Kidney glomerular epithelial cell (primary cell): ENCODE results near the gene CNOT6.
"Not testable (repeated sequence)": the region's sequence is repeated elsewhere in the genome, so short reads cannot be mapped to it uniquely, and the experiment has no call there.

Source experiments
- DNase-seq: peaks from one replicate; lab custom pipeline; 2025; lab: John Stamatoyannopoulos, UW

Gene CNOT6

DNA sequence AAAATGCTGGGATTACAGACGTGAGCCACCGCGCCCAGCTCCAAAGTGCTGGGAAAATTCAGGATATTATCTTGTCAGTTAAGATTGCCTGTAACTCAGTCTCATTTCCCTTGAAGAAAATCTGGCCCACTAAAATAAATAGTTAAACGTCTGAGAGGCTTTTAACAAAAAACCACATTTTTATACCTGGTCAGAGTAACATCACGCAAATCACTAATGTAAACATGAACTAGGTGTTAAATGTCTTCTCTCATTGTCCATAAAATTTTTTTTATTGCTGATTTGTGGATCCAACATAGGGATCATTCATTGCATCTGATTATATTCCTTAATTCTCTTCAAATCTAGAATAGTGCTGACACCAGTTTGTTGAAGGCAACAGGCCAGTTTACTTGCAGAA lies 22.3 kb downstream of the CNOT6 start:
- DNase-seq: no peak

DNA sequence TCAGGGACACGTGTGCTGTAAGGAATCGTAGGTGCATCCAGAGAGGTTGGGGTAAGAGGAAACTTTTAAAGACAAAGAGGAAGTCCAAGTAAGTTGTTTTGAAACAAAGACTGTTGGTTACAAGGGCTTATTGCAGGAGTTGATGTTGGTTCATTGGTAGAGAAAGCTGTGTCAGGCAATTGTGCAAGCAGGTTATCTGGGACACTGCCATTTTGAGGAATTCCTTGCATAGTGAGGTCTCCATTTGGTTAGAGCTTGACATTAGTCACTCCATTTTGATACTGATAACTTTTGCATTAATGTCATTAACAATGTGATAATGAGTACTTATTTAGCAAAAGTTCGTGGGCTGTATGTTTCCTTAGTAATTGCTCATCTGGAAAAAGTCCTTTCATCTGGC lies 24.9 kb downstream of the CNOT6 start:
- DNase-seq: no peak

DNA sequence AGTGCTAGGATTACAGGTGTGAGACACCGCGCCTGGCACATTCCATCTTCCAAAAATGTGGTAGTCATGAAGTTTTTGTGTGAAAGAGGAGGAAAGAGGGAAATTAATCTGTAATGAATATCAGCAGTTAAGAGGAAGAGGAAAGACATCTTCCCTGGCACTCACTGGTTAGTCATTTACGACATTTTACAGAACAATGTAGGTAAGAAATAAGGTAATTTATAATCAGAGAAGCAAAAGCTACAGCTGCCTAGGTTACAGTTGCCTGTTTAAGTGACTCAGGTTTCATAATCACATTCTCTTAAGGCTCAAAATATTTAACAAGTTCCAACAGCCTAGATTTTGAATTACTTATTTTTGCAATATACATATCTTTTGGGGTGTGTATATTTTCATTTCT lies 26.9 kb downstream of the CNOT6 start:
- DNase-seq: peak; percentile 10

DNA sequence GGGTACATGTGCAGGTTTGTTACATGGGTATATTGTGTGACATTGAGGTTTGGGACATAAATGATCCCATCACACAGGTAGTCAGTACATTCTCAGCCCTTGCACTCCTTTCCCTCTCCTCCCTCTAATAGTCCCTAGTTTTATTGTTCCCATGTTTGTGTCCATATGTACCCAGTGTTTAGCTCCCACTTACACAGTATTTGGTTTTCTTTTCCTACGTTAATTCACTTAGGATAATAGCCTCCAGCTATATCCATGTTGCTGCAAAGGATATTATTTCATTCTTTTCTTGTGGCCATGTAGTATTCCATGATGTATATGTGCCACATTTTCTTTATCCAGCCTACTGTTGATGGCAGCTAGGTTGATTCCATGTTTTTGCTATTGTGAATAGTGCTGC lies 27.4 kb downstream of the CNOT6 start:
- no peak for DNase-seq

DNA sequence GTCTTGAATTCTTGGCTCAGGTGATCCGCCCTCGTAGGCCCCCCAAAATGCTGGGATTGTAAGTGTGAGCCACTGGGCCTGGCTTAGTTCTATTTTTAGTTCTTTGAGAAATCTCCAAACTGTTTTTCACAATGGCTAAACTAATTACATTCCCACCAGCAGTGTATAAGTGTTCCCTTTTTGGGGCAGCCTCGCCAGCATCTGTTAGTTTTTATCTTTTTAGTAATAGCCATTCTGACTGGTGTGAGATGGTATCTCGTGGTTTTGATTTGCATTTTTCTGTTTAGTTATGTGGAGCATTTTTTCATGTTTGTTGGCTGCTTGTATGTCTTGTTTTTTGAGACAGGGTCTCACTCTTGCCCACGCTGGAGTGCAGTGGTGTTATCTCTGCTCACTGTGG lies 28.2 kb downstream of the CNOT6 start:
- DNase-seq: no peak

DNA sequence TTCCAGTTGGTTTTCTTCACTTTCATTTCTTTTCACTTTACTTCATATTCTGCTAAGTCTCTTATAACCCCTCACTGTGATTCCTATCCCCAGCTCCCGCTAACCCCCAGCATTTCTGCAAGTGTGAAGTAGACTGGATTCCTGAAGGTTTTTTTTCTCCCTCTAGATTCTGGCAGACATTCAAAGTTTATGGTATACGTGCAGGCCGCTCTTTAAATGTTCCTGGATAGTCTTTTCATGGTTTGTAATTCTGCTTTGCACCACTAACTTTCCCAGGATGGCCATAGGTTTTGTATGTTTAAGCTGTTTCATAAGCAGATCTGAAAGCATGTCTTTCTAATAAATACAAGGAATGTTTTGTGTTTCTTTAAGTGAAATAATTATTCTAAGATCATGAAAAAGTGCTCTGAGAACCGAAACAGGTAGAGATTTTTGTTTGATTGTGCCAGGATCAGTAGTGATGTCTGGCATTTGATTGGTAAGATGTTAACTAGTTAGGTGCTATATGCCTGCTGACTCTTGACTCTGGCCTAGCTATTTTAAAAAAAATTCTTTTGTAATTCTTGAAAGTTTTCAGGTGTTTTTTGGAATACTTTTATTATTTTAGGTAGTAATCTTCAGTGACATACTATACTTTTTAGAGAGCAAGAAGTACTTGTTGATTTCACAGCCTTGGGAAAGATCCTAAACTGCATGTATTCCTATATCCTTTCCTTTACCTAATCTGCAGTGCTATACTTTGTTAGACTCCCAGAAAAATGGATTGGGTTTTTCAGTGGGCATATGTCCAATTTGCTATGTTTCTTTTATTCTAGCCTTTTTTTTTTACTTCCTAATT lies 29.7 kb downstream of the CNOT6 start:
- peak; percentile 11 for DNase-seq

DNA sequence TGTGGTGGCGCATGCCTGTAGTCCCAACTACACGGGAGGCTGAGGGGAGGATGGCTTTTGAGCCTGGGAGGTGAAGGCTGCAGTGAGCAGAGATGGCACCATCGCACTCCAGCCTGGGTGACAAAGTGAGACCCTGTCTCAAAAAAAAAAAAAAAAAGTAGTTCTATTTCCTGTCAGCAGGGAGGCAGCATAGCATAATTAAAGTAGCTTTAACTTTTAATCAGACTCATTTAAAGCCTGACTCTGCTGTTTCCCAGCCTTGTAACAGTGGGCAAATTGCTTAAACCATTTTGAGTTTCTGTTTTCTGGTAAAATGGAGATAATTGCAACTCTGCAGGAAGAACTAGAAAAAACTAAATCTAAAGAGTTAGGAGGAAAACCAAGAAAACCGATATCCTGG lies 31.2 kb downstream of the CNOT6 start:
- DNase-seq: no peak

DNA sequence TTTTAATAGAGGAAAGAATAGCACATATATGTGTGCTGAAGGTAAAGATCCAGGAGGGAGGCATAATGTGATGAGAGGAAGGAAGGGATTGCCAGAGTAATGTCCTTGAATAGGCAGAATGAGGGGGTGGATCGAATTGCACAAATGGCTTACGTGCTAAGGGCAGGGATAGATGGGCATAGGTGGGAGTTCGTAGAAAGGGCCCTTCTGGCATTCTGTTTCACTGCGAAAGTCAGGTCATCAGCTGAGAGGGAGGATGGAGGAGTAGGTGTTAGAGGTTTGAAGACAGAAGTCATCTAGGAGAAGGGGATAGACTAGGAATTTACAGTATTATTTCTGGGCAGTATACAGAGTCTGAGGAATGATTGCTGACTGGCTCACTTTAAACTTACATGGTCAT lies 32.1 kb downstream of the CNOT6 start:
- DNase-seq: no peak

DNA sequence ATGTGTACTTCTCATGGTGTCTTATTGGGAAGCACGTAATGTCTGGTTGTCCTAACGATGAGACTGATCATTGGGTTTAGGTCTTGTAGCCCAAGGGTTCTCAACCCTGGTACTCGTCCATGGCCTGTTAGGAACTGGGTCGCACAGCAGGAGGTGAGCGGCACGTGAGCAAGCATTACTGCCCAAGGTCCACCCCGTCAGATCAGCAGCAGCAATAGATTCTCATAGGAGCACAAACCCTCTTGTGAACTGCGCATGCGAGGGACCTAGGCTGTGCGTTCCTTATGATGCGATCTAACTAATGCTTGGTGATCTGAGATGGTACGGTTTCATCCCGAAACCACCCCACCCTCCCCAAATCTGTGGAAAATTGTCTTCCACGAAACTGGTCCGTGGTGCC lies 33.5 kb downstream of the CNOT6 start:
- DNase-seq: no peak

DNA sequence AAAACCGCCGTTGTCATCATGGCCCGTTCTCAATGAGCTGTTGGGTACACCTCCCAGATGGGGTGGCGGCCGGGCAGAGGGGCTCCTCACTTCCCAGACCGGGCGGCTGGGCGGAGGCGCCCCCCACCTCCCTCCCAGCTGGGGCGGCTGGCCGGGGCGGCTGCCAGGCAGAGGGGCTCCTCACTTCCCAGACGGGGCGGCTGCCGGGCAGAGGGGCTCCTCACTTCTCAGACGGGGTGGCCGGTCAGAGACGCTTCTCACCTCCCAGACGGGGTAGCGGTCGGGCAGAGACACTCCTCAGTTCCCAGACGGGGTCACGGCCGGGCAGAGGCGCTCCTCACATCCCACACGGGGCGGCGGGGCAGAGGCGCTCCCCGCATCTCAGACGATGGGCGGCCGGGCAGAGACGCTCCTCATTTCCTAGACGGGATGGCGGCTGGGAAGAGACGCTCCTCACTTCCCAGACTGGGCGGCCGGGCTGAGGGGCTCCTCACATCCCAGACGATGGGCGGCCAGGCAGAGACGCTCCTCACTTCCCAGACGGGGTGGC lies 36.9 kb downstream of the CNOT6 start:
- DNase-seq: not testable (repeated sequence)

DNA sequence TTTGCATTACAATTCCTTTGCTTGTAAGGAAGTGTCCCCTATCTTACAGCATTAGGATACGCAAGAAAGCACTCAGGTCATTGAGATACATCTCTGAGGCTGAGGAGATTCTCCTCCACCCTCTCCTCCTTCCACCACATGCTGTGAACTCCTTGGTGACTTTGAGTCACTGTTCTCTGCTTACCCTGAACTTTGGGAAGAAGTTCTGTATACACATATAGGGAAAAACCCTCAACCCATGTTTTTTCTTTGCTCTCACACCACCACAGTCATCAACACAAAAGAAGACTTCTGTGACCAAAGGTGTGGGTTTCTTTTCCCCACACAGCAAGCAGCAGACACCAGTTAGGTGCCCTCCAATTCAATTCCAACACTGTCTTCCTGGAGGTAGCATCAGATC lies 38.1 kb downstream of the CNOT6 start:
- DNase-seq: no peak

DNA sequence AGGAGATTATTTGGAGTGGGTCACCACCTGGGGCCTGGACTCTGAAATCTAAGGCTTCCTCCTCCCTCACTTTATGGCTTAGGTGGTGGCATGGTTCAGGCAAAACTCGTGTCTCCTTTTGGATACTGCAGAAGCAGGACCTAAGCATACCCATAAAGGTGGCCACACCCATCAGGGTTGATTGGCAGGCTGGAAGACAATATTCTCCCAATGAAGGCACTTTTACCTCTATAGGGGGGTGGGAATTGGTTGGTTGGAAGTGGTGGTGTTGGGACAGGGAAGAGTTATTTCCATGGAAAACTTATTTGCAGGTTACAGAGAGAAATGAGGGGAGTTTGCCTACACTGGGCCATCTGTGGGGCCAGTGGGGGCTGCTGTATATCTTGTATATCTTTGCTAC lies 39.7 kb downstream of the CNOT6 start:
- no peak for DNase-seq

DNA sequence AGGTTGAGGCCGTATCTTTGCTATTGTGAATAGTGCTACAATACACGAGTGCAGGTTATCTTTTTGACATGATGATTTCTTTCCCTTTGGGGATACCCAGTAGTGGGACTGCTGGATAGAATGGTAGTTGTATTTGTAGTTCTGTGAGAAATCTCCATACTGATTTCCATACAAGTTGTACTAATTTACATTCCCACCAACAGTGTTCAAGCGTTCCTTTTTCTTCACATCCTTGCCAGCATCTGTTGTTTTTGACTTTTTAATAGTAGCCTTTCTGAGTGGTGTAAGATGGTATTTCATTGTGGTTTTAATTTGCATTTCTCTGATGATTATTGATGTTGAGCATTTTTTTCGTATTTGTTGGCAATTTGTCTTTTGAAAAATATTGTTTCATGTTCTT lies 41.4 kb downstream of the CNOT6 start:
- no peak for DNase-seq

DNA sequence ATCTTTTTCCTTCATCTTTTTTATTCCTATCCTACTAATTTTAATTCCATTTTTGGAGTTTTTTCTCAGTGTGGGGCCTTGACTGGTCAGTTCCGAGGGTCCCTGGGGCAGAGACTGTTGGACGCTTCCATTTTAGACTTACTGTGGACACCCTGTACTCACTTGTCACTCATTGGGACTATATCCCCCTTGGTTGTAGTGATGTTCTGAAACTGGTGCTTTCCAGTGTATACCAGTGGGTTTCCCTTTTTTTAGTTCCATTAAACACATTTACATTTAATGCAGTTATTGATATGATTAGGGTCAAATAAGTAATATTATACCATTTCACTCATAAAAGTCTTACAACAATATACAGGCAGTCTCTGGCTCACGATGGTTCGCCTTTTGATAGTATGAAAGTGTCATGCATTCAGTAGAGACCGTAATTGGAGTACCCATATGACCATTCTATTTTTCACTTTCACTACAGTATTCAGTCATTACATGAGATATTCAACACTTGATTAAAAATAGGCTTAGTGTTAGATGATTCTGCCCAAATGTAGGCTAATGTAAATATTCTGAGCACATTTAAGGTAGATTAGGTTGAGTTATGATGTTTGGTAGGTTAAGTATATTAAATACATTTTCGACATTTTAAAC lies 46.0 kb downstream of the CNOT6 start:
- no peak for DNase-seq

DNA sequence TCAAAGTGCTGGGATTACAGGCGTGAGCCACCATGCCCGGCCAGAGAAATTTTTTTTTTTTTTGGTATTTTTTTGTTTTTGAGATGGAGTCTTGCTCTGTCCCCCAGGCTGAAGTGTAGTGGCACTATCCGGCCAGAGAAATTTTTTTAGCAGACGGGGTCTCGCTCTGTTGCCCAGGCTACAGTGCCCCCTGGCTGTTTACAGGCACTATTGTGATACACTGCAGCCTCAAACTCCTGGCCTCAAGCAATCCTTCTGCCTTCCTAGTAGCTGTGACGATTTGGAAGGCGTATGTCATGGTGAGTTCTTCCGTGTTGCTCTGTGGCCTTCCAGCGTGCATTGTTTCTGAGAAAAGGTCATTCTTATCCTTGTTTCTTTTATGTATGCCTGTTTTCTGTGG lies 47.5 kb downstream of the CNOT6 start:
- DNase-seq: no peak

DNA sequence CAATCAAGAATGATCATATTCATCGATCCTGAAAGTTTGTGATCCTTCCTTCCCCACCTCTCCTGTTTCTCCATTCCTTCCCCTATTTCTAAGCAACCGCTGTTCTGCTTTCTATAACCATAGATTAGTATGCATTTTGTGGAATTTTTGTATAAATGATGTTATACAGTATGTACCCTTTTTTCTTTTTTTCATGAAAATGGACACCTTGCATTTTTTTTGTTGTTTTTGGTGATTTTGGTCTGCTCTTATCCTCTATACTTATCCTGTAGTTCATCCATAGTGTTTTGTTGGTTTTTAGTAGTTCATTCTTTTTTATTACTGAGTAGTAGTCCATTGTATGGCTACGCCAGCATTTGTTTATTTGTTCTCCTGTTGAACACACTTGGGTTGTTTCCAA lies 51.1 kb downstream of the CNOT6 start:
- DNase-seq: no peak

DNA sequence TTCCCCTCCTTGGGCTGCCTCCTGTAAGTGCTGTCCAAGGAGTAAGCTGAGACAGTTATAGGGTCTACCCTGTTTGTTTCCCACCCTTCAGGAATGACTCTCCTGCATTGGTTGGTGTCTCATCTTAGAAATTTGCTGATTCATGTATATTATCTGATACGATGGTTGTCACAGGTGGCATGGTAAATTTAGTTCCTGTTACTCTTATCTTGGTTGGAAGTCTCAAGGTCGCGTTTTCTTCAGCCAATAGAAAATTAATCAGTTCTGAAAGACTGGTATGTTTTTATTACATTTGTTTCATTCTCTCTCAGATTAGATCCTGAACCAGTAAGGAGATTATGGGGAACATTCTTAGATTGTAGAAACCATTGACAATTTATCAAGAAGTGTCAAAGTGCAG lies 54.4 kb downstream of the CNOT6 start:
- no peak for DNase-seq

DNA sequence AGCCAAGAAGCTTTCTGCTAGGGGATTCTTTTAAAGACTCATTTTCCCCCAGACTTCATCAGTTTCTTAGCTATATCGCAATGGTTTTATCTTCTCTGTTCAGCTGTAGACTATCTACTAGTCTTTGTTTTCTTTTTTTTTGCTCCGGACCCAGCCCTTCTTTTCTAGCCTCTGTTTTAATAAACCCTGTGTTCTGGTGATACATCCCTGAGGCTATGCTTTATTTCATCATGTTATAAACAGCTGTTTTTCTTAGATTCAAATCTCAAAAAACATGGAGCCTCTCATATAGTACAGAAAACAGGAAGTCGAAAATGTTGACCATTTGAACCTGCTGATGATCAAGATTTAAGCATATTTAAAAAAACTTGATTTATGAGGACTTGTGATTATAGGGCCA lies 59.4 kb downstream of the CNOT6 start:
- DNase-seq: no peak

DNA sequence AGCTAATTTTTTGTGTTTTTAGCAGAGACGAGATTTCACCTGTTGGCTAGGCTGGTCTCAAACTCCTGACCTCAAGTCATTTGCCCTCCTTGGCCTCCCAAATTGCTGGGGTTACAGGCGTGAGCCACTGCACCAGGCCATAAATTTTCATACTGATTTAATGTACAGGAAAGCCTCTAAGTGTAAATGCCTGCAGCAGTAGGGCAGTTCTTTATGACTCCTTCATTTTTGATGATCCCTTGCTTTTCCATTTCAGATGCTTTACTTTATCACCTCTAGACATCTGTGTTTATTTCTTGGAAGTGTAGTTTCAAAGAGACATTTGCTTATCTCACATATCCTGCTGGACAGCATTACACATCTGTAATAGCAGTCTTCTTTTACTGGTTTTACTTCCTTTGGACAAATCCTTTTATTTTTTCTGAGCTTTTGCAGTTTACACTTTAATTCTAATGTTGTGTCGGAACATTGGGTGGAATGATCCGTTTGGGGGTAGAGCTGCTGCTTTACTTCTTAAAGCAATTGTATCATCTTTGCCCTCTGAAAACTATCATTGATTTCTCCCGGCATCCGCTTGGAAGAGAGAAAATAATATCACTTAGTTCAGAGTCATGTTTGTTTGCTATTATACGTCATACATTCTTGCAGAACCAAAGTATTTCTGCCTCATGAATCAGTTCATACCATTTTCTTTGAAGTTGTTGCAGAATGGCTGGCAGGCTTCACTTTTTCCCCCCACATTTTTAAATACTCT lies 61.2 kb downstream of the CNOT6 start:
- DNase-seq: no peak

DNA sequence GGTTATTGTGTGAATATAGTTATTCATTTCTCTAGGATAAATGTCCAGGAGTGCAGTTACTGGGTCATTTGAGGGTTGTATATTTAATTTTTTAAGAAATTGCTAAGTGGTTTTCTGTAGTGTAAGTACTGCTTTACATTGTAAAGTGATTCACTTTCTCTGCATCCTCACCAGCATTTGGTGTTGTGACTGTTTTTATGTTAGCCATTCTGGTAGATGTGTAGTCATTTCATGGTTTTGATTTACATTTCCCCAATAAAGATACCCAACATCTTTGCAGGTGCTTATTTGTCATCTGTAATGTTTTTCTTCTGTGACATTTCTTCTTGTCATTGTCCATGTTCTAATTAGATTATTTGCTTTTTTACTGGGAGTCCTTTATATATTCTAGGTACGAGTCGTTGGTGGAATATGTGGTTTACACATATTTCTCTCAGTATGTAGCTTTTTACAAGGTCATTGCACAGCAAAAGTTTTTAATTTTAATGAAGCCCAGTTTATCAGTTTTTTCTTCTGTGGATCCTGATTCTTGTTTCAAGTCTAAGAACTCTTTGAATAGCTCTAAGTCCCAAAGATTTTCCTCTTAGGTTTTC lies 63.1 kb downstream of the CNOT6 start:
- DNase-seq: no peak

DNA sequence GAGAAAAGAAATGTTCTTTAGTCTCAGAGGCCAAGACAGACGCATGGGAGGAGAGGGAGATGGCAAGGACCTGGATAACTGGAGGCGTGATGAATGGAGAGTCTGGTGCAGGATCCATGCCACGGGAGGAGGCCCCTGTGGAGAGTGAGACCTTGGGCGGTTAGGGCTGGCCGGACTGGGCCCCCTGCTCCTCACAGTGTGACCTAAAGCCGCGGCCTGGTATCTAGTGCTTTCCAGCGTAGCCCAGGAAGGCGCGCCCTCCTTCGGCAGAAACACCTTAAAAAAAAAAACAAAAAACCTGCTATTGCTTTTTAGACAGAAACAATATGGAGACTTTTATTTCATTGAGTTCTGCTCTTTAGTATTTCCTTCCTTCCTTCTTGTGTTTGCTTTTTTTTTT lies 64.1 kb downstream of the CNOT6 start:
- no peak for DNase-seq

DNA sequence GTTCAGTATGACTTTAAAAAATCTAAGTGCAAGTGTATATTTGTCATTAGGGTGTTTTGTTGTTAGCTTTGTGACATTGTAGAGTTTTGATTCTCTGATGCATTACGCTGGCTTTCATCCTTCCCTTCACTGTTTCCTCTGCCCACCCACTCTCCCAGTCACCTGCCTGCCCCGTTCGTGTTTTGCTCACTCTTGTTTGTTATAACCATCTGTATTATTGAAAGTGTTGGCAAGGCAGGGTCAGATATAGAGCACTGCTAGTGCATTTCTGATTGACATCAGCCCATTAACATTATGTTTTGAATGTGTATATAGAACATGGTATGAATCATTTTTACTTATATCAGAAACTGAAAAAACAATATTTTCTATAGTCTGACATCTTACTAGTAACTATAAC lies 69.8 kb downstream of the CNOT6 start:
- no peak for DNase-seq
